HepG2 (cell line): ENCODE results near the gene SERHL2. TPM values are rescaled to one million over a fixed set of nuclear protein-coding genes. Genes with fewer than 3 reads are reported as not detected.

Source experiments
- CCDC6 ChIP-seq: sonication (generic); formaldehyde crosslinking; IDR thresholded peaks from 2 replicates; pipeline ENCODE4 v1.8.1; 2022; ENCODE audit warnings: mild to moderate bottlenecking, missing genetic modification reagents, moderate library complexity
- GABPA ChIP-seq, 2 experiments: IDR thresholded peaks; 2 replicates each; pipeline ENCODE4 v1.6.1; 2011 to 2016; ENCODE audit warnings: low read depth in 2 of 2, low read length in 1 of 2, missing biosample characterization in 1 of 2, missing genetic modification characterization in 1 of 2
- GABPB1 ChIP-seq: IDR thresholded peaks from 2 replicates; pipeline ENCODE4 v1.6.1; 2016; ENCODE audit warnings: mild to moderate bottlenecking, missing genetic modification reagents, moderate library complexity, missing compliant biosample characterization
- HNRNPL ChIP-seq: fragments of 200-400 bp; formaldehyde crosslinking; IDR thresholded peaks from 2 replicates; pipeline ENCODE4 v1.6.1; 2017; ENCODE audit warnings: mild to moderate bottlenecking, low read depth, low read length
- JUN ChIP-seq: sonication (generic); formaldehyde crosslinking; IDR thresholded peaks from 2 replicates; pipeline ENCODE4 v1.4.0; 2020; ENCODE audit warnings: mild to moderate bottlenecking, missing genetic modification reagents
- PHF21A ChIP-seq: sonication (generic); formaldehyde crosslinking; IDR thresholded peaks from 2 replicates; pipeline ENCODE4 v1.5.0; 2020; ENCODE audit warnings: mild to moderate bottlenecking, missing genetic modification reagents
- RARA ChIP-seq: IDR thresholded peaks from 2 replicates; pipeline ENCODE4 v1.6.1; 2016; ENCODE audit warnings: missing genetic modification reagents, missing compliant biosample characterization
- RBFOX2 ChIP-seq: fragments of 200-400 bp; formaldehyde crosslinking; IDR thresholded peaks from 2 replicates; pipeline ENCODE4 v1.6.1; 2017; ENCODE audit warnings: low read depth, mild to moderate bottlenecking, low read length
- RELA ChIP-seq: sonication (generic); formaldehyde crosslinking; IDR thresholded peaks from 2 replicates; pipeline ENCODE4 v1.4.0; 2020; ENCODE audit warnings: missing genetic modification reagents
- SAP130 ChIP-seq: IDR thresholded peaks from 2 replicates; pipeline ENCODE4 v1.6.1; 2016; ENCODE audit warnings: low read depth
- SNRNP70 ChIP-seq: fragments of 200-400 bp; formaldehyde crosslinking; IDR thresholded peaks from 2 replicates; pipeline ENCODE4 v1.6.1; 2017; ENCODE audit warnings: mild to moderate bottlenecking, low read depth, low read length, moderate library complexity
- SOX13 ChIP-seq, 3 experiments: fragments of 450-650 bp in 1 of 3; sonication (generic) in 1 of 3; formaldehyde crosslinking in 1 of 3; IDR thresholded peaks in 2 of 3; conservative IDR thresholded peaks in 1 of 3; 2 replicates each; pipeline versions ENCODE4 v1.5.0 to v1.6.1; 2016 to 2020; ENCODE audit warnings: antibody characterized with exemption in 1 of 3, mild to moderate bottlenecking in 1 of 3, missing compliant biosample characterization in 1 of 3, missing genetic modification reagents in 1 of 3, moderate library complexity in 1 of 3
- TEAD3 ChIP-seq: optimal IDR thresholded peaks from 2 replicates; pipeline ENCODE3; 2016; ENCODE audit warnings: borderline replicate concordance
- ZBTB38 ChIP-seq: sonication (generic); formaldehyde crosslinking; IDR thresholded peaks from 2 replicates; pipeline ENCODE4 v1.5.1; 2020; ENCODE audit warnings: mild to moderate bottlenecking, missing genetic modification reagents
- polyA plus RNA-seq, 8 experiments: library from polyadenylated mRNA; depleted of rRNA in 3 of 8; stranded (reverse) in 7 of 8; unstranded in 1 of 8; fragments of >200 nt; fragmentation: Illumina TruSeq in 4 of 8; extraction: Trizol in 4 of 8; gene quantifications; 2 replicates each; pipeline versions ENCODE4 v1.2.1 to v1.2.3, GENCODE V29; 2011 to 2016; ENCODE audit warnings: low read depth in 4 of 8, missing spikeins in 1 of 8, mixed read lengths in 1 of 8; ENCODE audit not compliant: insufficient read depth in 1 of 8
- total RNA-seq, 5 experiments: library from RNA; depleted of rRNA; stranded (reverse); fragments of >200 nt; fragmentation: Illumina TruSeq; extraction: Trizol; gene quantifications; 2 replicates each; pipeline ENCODE4 v1.2.3, GENCODE V29; 2016; ENCODE audit warnings: low read depth in 1 of 5
- TF ChIP-seq, protein P1 (sequence below): sonication (generic); formaldehyde crosslinking; IDR thresholded peaks from 2 replicates; pipeline ENCODE4 v1.4.0; 2020; ENCODE audit warnings: low read depth, missing genetic modification reagents
- TF ChIP-seq, protein P2 (sequence below): IDR thresholded peaks from 2 replicates; pipeline ENCODE4 v1.6.1; 2016; ENCODE audit warnings: low read depth

SERHL2 gene
- total and polyA plus RNA-seq, 2 of the 13 experiments (the other 11 are each of a cell fraction or from before 2014, with no cell fraction given): 1.0 to 1.8 TPM

DNA sequence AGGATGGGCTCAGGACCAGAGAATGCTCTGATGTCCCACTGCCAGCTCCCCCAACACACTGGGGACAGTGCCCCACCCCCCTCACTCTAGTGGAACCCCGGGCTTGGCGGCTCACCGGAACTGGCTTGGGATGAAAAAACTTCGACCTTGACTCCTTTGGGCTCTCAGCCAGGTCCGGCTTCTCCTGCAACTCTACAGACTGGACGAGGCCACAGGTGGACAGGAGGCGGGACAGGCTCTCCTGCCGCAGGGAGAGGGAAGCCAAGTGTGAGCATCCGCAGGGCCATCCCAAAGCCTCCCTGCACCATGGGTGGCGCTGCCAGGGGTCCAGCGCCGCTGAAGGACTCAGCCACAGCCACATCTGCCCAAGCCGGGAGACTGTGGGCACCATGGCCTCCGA, 37.9 kb upstream of the SERHL2 start (continued):
- peak; percentile 50; the same call in 1 of the 2 replicates for TF ChIP-seq RBFOX2
- TF ChIP-seq, protein P1, sequence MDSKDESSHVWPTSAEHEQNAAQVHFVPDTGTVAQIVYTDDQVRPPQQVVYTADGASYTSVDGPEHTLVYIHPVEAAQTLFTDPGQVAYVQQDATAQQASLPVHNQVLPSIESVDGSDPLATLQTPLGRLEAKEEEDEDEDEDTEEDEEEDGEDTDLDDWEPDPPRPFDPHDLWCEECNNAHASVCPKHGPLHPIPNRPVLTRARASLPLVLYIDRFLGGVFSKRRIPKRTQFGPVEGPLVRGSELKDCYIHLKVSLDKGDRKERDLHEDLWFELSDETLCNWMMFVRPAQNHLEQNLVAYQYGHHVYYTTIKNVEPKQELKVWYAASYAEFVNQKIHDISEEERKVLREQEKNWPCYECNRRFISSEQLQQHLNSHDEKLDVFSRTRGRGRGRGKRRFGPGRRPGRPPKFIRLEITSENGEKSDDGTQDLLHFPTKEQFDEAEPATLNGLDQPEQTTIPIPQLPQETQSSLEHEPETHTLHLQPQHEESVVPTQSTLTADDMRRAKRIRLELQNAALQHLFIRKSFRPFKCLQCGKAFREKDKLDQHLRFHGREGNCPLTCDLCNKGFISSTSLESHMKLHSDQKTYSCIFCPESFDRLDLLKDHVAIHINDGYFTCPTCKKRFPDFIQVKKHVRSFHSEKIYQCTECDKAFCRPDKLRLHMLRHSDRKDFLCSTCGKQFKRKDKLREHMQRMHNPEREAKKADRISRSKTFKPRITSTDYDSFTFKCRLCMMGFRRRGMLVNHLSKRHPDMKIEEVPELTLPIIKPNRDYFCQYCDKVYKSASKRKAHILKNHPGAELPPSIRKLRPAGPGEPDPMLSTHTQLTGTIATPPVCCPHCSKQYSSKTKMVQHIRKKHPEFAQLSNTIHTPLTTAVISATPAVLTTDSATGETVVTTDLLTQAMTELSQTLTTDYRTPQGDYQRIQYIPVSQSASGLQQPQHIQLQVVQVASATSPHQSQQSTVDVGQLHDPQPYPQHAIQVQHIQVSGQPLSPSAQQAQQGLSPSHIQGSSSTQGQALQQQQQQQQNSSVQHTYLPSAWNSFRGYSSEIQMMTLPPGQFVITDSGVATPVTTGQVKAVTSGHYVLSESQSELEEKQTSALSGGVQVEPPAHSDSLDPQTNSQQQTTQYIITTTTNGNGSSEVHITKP (CRISPR knock-in tag): 0 out of 2 replicates have a peak, but pooled peaks have one; percentile 31
- peak; percentile 50; the same call in 1 of the 2 replicates for TF ChIP-seq GABPB1 (CRISPR knock-in tag)
- TF ChIP-seq SAP130: peak; percentile 46
- TF ChIP-seq RARA (CRISPR knock-in tag): peak; percentile 37; the same call in 1 of the 2 replicates
- peak; percentile 24 for TF ChIP-seq TEAD3 (CRISPR knock-in tag)
- TF ChIP-seq RELA (CRISPR knock-in tag): no peak
- TF ChIP-seq HNRNPL: 0 out of 2 replicates have a peak, but pooled peaks have one; percentile 24
- peak; percentile 31; the same call in 1 of the 2 replicates for TF ChIP-seq CCDC6 (CRISPR knock-in tag)
- no peak for TF ChIP-seq SOX13 (IDR thresholded peaks at IDR 0.05)
- peak in 1 of 2 experiments; percentile 41; a peak in 1 of 4 replicates for TF ChIP-seq SOX13 (CRISPR knock-in tag; conservative IDR thresholded peaks at IDR 0.05 in 1 of 2, IDR thresholded peaks at IDR 0.05 in 1 of 2)
- TF ChIP-seq JUN: no peak
- no peak for TF ChIP-seq SNRNP70
- TF ChIP-seq PHF21A (CRISPR knock-in tag): peak; percentile 37; the same call in 1 of the 2 replicates
- TF ChIP-seq ZBTB38 (CRISPR knock-in tag): 0 out of 2 replicates have a peak, but pooled peaks have one; percentile 52
- TF ChIP-seq GABPA (IDR thresholded peaks at IDR 0.05; ENCODE audit: low read depth, low read length): no peak
- peak; percentile 66 for TF ChIP-seq GABPA (CRISPR knock-in tag; IDR thresholded peaks at IDR 0.05; ENCODE audit: low read depth)
- TF ChIP-seq, protein P2, sequence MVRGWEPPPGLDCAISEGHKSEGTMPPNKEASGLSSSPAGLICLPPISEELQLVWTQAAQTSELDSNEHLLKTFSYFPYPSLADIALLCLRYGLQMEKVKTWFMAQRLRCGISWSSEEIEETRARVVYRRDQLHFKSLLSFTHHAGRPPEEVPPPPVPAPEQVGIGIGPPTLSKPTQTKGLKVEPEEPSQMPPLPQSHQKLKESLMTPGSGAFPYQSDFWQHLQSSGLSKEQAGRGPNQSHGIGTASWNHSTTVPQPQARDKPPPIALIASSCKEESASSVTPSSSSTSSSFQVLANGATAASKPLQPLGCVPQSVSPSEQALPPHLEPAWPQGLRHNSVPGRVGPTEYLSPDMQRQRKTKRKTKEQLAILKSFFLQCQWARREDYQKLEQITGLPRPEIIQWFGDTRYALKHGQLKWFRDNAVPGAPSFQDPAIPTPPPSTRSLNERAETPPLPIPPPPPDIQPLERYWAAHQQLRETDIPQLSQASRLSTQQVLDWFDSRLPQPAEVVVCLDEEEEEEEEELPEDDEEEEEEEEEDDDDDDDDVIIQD (CRISPR knock-in tag): peak; percentile 8; the same call in 1 of the 2 replicates
